ENCODE measurements around the gene HOXA2.

GRCh38 chr7:27078616-27079233, 23.8 kb downstream of the HOXA2 start:
- TF ChIP-seq ARNT (IDR thresholded peaks at IDR 0.05), result no peak
- no peak for TF ChIP-seq FOXK2 (IDR thresholded peaks at IDR 0.05)
